ENCODE data around the gene STMN1.

DNA sequence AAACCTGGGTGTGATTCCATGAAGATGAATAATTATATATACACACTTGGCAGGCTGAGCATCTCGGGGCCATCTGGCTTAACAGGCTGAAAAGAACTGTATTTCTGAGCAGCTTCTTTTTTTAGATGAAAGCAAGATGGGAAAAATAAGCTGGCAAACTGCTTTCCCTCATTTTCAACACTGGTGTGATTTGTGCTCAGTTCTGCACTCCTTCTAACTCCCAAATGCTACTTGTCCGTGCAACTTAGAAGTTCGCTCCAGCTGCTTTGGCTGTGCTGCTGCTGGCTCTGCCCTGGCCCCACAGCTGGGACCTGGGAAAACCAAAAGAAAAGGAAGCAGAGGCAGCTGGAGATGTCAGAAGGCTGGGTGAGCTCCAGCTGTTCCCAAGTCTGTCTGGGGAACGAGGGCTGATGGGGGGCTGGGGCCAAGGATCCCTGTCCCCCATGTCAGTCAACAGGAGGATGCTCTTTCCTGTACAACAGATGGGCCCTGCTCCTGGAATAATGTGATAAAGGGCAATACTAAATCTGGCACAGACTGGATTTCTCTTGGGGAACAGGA is 46.7 kb upstream of the STMN1 start:
- TF ChIP-seq, protein P1, sequence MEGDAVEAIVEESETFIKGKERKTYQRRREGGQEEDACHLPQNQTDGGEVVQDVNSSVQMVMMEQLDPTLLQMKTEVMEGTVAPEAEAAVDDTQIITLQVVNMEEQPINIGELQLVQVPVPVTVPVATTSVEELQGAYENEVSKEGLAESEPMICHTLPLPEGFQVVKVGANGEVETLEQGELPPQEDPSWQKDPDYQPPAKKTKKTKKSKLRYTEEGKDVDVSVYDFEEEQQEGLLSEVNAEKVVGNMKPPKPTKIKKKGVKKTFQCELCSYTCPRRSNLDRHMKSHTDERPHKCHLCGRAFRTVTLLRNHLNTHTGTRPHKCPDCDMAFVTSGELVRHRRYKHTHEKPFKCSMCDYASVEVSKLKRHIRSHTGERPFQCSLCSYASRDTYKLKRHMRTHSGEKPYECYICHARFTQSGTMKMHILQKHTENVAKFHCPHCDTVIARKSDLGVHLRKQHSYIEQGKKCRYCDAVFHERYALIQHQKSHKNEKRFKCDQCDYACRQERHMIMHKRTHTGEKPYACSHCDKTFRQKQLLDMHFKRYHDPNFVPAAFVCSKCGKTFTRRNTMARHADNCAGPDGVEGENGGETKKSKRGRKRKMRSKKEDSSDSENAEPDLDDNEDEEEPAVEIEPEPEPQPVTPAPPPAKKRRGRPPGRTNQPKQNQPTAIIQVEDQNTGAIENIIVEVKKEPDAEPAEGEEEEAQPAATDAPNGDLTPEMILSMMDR (conservative IDR thresholded peaks at IDR 0.05; ENCODE audit: low read depth, low read length), result no peak
- no peak for TF ChIP-seq EZH2 (IDR thresholded peaks at IDR 0.05; ENCODE audit: low read length, unreplicated experiment)

All from PC-3 (cell line).